Midbrain (tissue), 1 donor: ENCODE results near the gene DIP2B.
"Not testable (repeated sequence)": the region's sequence is repeated elsewhere in the genome, so short reads cannot be mapped to it uniquely, and the experiment has no call there.

Source experiments
- DNase-seq: peaks from one replicate; lab custom pipeline; 2025; lab: John Stamatoyannopoulos, UW

Gene DIP2B

DNA sequence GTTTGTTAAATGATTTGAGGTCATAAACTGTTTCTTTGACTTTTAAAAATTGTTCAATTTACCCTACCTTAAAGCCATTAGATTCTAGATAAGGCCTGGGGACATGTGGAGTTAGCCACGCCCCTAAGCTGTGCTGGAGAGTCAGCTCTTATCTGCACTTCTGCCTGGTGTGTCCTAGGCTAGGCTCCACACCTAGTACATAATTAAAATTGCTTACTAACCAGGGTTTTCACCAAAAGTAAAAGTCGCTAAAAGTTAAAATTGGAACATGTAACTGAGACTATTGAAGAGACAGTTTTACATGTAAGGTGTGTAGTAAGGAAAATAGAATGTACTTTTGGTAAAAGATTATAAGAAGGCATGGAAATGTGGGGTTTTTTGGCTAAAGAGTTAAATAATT is 264.0 kb downstream of the DIP2B start:
- DNase-seq, result not testable (repeated sequence)

DNA sequence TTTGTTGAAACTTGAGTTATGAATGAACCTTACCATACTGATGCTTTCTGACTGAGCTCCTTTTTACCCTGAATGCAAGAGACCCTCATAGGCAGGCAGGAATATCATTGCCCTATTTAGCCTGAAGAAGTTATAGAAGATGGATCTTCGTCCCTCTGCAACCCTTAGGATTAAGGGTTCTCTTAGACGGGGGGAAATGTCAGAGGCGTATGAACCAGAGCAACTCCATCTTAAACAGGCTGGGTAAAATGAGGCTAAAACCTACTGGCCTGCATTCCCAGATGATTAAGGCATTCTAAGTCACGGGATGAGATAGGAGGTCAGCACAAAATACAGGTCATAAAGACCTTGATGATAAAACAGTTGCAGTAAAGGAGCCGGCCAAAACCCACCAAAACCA is 266.6 kb downstream of the DIP2B start:
- DNase-seq, result no peak

DNA sequence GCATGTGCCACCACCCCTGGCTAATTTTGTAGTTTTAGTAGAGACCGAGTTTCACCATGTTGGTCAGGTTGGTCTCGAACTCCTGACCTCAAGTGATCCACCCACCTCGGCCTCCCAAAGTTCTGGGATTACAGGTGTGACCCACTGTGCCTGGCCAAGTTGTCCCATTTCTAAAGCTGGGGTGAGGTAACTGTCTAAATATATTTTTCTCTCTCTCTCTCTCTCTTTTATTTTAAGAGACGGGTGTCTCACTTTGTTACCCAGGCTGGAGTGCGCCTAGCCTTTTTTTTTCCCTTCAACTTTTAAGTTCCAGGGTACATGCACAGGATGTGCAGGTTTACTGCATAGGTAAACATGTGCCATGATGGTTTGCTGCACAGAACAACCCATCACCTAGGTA is 267.7 kb downstream of the DIP2B start:
- DNase-seq, result no peak

DNA sequence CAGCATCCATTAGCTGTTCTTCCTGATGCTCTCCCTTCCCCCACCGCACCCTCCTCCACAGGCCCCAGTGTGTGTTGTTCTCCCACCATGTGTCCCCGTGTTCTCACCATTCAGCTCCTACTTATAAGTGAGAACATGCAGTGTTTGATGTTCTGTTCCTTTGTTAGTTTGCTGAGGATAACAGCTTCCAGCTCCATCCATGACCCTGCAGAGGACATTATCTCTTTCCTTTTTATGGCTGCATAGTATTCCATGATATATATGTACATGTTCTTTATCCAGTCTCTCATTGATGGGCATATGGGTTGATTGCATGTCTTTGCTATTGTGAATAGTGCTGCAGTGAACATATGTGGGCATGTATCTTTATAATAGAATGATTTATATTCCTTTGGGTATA is 268.1 kb downstream of the DIP2B start:
- DNase-seq, result no peak

DNA sequence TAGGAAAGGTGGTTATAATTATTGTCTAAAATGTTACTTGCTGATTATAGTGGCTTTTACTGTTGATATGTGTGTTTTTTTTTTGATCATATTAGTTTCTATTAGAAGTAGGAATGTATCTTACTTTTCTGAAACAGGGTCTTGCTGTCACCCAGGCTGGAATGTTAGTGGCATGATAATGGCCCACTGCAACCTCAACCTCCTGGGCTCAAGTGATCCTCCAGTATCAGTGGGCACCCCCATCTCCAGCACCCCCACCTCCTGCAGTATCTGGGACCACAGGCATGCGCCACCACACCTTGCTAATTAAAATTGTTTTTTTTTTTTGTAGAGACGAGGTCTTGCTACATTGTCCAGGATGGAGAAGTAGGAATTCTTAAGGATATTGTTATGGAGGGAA is 270.5 kb downstream of the DIP2B start:
- DNase-seq, result no peak

DNA sequence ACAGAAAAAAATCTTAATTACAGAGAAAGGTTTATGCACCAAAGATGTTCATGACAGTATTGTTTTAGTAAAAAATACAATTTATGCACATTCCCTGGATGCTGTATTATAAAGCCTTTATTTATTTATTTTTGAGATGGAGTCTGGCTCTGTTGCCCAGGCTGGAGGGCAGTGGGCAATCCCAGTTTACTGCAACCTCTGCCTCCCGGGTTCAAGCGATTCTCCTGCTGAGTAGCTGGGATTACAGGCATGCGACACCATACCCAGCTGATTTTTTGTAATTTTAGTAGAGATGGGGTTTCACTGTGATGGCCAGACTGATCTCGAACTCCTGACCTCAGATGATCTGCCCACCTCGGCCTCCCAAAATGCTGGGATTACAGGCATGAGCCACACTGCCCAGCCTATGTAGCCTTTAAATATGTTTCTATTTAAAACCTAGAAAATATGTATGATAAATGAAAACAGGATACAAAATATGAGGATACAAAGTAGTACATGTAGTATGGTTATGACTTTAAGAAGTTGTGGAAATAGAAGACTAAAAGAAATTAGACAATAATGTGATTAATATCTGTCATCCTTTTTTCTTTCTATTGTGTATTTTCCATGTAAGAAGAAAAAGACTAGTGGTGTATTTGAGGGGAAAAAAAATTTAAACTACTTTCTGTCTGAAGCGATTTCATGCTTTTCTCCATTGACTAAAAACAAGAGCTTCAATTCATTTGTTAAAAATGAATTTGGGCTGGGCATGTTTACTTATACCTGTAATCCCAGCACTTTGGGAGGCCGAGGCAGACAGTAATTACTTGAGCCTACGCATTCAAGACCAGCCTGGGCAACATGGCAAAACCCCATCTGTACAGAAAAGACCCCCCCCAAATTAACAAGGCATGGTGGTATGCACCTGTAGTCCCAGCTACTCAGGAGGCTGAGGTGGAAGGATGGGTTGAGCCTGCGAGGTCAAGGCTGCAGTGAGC is 272.3 kb downstream of the DIP2B start:
- no peak for DNase-seq

DNA sequence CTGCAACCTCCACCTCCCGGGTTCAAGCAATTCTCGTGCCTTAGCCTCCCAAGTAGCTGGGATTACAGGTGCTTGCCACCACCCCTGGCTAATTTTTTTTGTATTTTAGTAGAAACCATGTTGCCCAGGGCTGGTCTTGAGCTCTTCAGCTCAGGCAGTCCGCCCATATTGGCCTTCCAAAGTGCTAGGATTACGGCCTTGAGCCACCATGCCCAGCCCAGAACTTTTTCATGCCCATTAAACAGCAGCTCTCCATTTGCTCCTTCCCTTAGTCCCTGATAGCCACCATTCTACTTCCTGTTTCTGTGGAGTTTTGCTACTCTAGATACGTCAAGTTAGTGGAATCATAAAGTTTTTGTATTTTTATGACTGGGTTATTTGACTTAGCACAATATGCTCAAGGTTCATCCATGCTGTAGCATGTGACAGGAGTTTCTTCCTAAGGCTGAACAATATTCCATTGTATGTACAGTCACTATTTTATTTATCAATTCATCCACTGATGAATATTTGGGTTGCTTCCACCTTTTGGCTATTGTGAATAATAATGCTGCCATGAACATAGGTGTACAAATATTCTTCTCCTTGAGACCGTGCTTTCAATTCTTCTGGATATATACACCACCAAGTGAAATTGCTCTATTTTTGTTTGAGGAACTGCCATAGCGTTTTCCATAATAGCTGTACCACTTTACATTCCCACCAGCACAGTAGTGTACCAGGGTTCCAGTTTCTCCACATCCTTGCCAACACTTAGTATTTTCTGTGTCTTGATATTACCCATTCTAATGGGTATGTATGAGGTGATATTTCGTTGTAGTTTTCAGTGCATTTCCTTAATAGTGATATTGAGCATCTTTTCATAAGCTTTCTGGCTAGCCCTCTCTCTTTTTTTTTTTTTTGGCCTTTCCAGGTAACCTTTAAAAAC is 274.1 kb downstream of the DIP2B start:
- no peak for DNase-seq

DNA sequence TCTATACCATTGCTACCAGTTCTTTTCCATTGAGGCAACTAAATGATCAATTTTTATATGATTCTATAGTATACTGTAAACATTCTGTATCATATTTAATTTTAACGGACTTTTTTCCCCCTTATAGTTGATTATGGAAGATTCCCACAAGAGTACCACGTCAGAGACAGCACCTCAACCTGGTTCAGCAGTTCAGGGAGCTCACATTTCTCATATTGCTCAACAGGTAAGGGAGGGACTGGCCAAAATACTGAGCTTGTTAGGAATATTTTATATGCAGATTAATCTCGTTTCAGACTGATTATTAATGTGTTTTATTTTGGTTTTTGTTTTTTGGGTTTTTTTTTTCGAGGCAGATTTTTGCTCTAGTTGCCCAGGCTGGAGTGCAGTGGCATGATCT is 275.2 kb downstream of the DIP2B start:
- DNase-seq, result no peak

DNA sequence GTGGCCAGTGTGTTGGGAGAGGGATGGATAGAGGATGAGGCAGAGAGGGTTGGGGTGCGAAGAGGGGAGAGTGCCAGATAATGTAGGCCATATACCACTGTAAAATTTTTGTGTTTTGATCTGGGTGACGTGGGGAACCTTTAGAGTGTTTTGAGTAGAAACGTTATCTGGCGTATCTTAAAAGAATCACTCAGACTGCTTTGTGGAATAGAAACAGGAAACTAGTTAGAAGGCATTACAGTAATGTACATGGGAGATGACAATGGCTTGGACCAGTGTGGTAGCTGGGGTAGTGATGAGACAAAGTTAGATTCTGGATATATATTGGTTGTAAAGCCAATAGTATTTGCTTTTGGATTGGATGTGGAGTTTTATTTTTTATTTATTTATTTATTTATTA is 279.7 kb downstream of the DIP2B start:
- DNase-seq, result no peak

DNA sequence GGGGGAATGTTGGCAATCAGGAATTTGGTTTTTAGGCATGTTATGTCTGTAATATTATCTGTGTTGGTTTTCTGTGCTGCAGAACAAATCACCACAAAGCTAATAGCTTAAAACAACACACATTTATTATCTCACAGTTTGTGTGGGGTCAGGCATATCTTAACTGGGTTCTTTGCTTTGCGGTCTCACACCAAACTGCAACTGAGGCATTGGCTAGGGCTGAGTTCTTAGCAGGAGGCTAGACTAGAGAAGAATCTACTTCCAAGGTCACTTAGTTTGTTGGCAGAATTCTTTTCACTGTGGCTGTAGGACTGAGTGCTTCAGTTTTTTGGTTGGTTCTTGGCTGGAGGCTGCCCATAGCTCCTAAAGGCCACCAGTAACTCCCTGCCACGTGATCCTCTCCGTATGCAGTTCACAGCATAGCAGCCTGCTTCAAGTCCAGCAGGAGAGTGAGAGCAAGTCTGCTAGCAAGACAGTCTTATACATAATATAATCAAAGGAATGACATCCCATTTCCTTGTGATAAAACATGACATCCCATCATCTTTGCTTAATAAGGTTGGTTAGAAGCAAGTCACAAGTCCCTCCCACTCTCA is 280.7 kb downstream of the DIP2B start:
- no peak for DNase-seq

DNA sequence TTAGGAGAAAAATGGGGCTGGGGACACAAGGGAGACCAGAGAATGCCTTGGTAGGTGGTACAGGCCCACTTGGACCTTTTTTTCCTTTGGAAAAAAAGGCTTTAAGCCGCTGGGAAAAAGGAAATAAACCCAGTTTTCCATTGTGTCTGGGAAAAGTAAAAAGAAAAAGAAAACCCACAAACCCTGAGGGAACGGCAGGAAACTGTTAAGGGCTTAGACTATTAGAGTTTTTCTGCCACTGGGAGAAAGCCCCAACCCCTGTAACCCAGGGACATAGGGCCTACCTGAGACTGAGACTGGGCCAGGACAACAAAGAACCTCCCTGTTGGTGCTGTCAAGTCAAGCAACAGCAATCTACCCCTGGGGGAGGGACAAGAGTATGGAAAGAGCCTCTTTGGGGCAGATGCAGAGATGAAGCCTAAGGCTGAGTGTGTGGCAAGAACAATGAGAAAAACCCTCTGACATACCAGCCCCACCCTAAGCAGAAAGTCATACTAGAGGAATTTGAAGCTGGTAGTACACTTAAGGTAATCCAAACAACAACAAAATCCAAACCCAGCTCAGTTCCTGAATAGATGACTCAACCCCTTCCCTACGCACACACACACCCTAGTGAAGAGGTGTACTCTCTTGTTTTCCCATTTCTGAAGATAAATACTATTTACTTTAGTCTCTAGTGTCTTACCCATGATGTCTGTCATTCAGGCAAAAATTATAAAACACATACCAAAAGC is 281.9 kb downstream of the DIP2B start:
- no peak for DNase-seq

DNA sequence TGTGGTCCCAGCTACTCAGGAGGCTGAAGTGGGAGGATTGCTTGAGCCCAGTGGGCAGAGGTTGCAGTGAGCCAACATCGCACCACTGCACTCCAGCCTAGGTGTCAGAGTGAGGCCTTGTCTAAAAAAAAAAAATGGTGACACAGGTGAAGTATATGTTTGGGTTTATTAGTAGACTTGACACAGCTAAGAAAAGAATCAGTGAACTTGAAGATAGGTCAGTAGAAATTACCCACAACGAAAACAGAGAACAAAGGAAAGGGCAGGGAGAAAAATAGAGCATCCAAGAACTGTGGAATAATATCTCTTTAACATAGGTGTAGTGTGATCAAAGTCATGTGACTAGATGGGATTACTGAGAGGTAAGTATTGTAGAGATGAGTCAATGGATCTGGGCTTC is 282.8 kb downstream of the DIP2B start:
- DNase-seq, result no peak

DNA sequence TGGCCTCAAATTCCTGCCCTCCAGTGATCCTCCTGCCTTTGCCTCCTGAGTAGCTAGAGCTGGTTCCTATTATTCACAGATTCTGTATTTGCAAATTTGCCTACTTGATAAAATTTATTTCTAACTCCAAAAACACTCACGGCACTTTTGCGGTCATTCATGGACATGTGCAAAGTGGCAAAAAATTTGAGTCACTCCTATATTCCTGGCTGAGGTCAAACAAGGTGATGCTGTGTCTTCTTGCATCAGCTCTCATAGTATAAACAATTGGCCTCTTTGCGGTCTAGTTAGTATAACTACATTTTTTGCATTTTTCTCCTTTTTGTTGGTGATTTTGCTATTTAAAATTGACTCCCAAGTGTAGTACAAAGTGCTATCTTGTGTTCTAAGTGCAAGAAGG is 283.8 kb downstream of the DIP2B start:
- DNase-seq, result no peak

DNA sequence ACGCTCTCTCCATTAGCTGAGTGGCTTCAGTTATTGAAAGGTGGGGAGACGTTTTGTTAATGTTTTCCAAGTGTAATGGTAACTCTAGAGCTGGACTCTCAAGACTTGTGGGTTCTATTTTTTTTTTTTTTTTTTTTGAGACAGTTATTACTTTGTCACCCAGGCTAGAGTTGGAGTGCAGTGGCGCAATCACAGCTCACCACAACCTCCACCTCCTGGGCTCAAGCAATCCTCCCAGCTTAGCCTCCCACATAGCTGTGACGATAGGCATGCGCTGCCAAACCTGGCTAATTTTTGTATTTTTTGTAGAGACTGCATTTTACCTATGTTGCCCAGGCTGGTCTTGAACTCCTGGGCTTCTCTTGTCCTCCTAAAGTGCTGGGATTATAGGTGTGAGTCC is 285.3 kb downstream of the DIP2B start:
- DNase-seq, result no peak
